Endothelial cell of umbilical vein (primary cell): Measurements from ENCODE around the gene TRIM2. TPM values are rescaled to one million over a fixed set of nuclear protein-coding genes. Genes with fewer than 3 reads are reported as not detected.

Source experiments
- BruUV-seq: library from RNA; stranded (reverse); fragments of 400-500 nt; replicated peaks from 2 replicates; lab custom pipeline; 2021; lab: Mats Ljungman, UMichigan
- CTCF ChIA-PET: fragments of 300-600, 350-600 bp; sonication (Branson Sonifier 250); formaldehyde crosslinking; loops from one replicate; lab custom pipeline; 2021; ENCODE audit warnings: antibody characterized with exemption, inconsistent platforms; lab: Charles Lee
- POLR2A ChIA-PET: fragments of 300-600, 350-600 bp; sonication (Branson Sonifier 250); formaldehyde crosslinking; loops from one replicate; lab custom pipeline; 2021; ENCODE audit warnings: antibody characterized with exemption, inconsistent platforms; lab: Charles Lee
- DNase-seq: peaks from one replicate; pipeline ENCODE4 v3.0.0-alpha.2; 2011; ENCODE audit warnings: low read depth, low spot score
- FAIRE-seq: peaks from 2 replicates; lab custom pipeline; 2011; peaks lifted over from hg19 to GRCh38; lab: Jason Lieb, UNC
- H2AFZ ChIP-seq: 2 replicates; pipeline ENCODE4 v1.6.0; 2012; ENCODE audit warnings: low read depth, low read length, control low read depth, inconsistent platforms
- H3K27ac ChIP-seq: 2 replicates; pipeline ENCODE4 v1.5.1; 2011; ENCODE audit warnings: low read depth, mild to moderate bottlenecking, control low read depth, low read length, moderate library complexity; ENCODE audit not compliant: insufficient read depth
- H3K27me3 ChIP-seq, 2 experiments: 2 replicates each; pipeline versions ENCODE4 v1.6.0 to v1.6.1; 2011; ENCODE audit warnings: low read length in 2 of 2, mixed read lengths in 1 of 2; ENCODE audit not compliant: control insufficient read depth in 2 of 2, insufficient read depth in 2 of 2
- H3K36me3 ChIP-seq, 2 experiments: 2 replicates in 1 of 2; 3 replicates in 1 of 2; pipeline ENCODE4 v1.5.1; 2011; ENCODE audit warnings: low read length in 2 of 2, mild to moderate bottlenecking in 1 of 2, moderate library complexity in 1 of 2; ENCODE audit not compliant: control insufficient read depth in 2 of 2, insufficient read depth in 2 of 2; ENCODE audit errors: extremely low read depth in 1 of 2
- H3K4me1 ChIP-seq: 3 replicates; pipeline ENCODE4 v1.5.1; 2011; ENCODE audit warnings: mild to moderate bottlenecking, low read length; ENCODE audit not compliant: control insufficient read depth, insufficient read depth; ENCODE audit errors: extremely low read depth
- H3K4me2 ChIP-seq: 2 replicates; pipeline ENCODE4 v1.6.1; 2011; ENCODE audit warnings: low read length, control low read depth, mixed read lengths; ENCODE audit not compliant: insufficient read depth
- H3K4me3 ChIP-seq, 3 experiments: fragments of 200-600 bp in 1 of 3; sonication (generic), shearing (Covaris generic) in 1 of 3; replicated peaks in 1 of 3; 2 replicates each; pipeline ENCODE4 v1.5.1; 2011 to 2016; ENCODE audit warnings: control low read depth in 3 of 3, low read length in 3 of 3, mild to moderate bottlenecking in 2 of 3, inconsistent platforms in 1 of 3, low read depth in 1 of 3, moderate library complexity in 1 of 3; ENCODE audit not compliant: insufficient read depth in 1 of 3
- H3K79me2 ChIP-seq: 2 replicates; pipeline ENCODE4 v1.6.0; 2012; ENCODE audit warnings: low read length, inconsistent platforms; ENCODE audit not compliant: control insufficient read depth, insufficient read depth
- H3K9ac ChIP-seq: replicated peaks from 2 replicates; pipeline ENCODE3; 2011; ENCODE audit warnings: low read length, control low read depth; ENCODE audit not compliant: insufficient read depth; ENCODE audit errors: extremely low read depth
- H3K9me1 ChIP-seq: replicated peaks from 3 replicates; pipeline ENCODE4 v1.6.0; 2011; ENCODE audit warnings: mild to moderate bottlenecking, low read length; ENCODE audit not compliant: control insufficient read depth, insufficient read depth; ENCODE audit errors: extremely low read depth
- H3K9me3 ChIP-seq: replicated peaks from 2 replicates; pipeline ENCODE4 v1.5.1; 2012; ENCODE audit warnings: low read length, inconsistent platforms; ENCODE audit not compliant: control insufficient read depth, insufficient read depth
- H4K20me1 ChIP-seq: replicated peaks from 2 replicates; pipeline ENCODE3; 2011; ENCODE audit warnings: mild to moderate bottlenecking, low read length; ENCODE audit not compliant: control insufficient read depth, insufficient read depth; ENCODE audit errors: extremely low read depth
- EZH2 ChIP-seq: IDR thresholded peaks from 2 replicates; pipeline ENCODE4 v1.6.1; 2012; ENCODE audit warnings: borderline replicate concordance, low read depth, mild to moderate bottlenecking, moderate library complexity, low read length, inconsistent platforms; ENCODE audit not compliant: severe bottlenecking
- FOS ChIP-seq: IDR thresholded peaks from 2 replicates; pipeline ENCODE4 v1.6.1; 2011; ENCODE audit warnings: mild to moderate bottlenecking, low read length, moderate library complexity, borderline replicate concordance; ENCODE audit not compliant: insufficient read depth
- GATA2 ChIP-seq: IDR thresholded peaks from 2 replicates; pipeline ENCODE4 v1.7.0; 2011; ENCODE audit warnings: low read depth, mild to moderate bottlenecking, moderate library complexity, mixed read lengths, low read length; ENCODE audit not compliant: insufficient read length, insufficient read depth
- JUN ChIP-seq: IDR thresholded peaks from 2 replicates; pipeline ENCODE4 v1.6.1; 2011; ENCODE audit warnings: borderline replicate concordance, low read depth; ENCODE audit not compliant: insufficient read length, insufficient read depth
- MYC ChIP-seq: IDR thresholded peaks from one replicate; pipeline ENCODE4 v1.6.1; 2011; ENCODE audit warnings: mild to moderate bottlenecking, low read depth, low read length
- POLR2A ChIP-seq: IDR thresholded peaks from 2 replicates; pipeline ENCODE4 v1.6.1; 2012; ENCODE audit warnings: low read depth, mild to moderate bottlenecking, control low read depth, low read length
- POLR2AphosphoS5 ChIP-seq: IDR thresholded peaks from 2 replicates; pipeline ENCODE4 v1.6.1; 2012; ENCODE audit warnings: low read depth, mild to moderate bottlenecking, control low read depth, low read length, moderate library complexity; ENCODE audit not compliant: insufficient read depth
- dilution Hi-C: fragments of 300-500 bp; cut with MboI; formaldehyde crosslinking; loops from one replicate; pipeline ENCODE4 v1.15.0; 2019; ENCODE audit warnings: low sequenced_read_pairs; ENCODE audit not compliant: extremely low pct_ligation_motif_present
- intact Hi-C: fragments of 100-400 bp; cut with micrococcal nuclease; formaldehyde crosslinking; loops from one replicate; pipeline ENCODE4 v1.10.0; 2022
- polyA plus RNA-seq, 4 experiments: library from polyadenylated mRNA; depleted of rRNA in 3 of 4; stranded (reverse) in 3 of 4; unstranded in 1 of 4; fragments of >200 nt; gene quantifications; 2 replicates each; pipeline versions ENCODE4 v1.2.1 to v1.2.3, GENCODE V29; 2011 to 2012; ENCODE audit warnings: missing spikeins in 1 of 4
- total RNA-seq: library from RNA; stranded (reverse); gene quantifications from 2 replicates; pipeline ENCODE4 v1.2.3, GENCODE V29; 2021
- TF ChIP-seq, protein P1 (sequence below): IDR thresholded peaks from 2 replicates; pipeline ENCODE4 v1.6.1; 2011; ENCODE audit not compliant: insufficient read depth, insufficient read length
- TF ChIP-seq, protein P2 (sequence below), 2 donors: IDR thresholded peaks; 1 replicate in 1 of 2; 2 replicates in 1 of 2; pipeline ENCODE4 v1.5.1; 2011; ENCODE audit warnings: low read length in 2 of 2, mild to moderate bottlenecking in 2 of 2, moderate library complexity in 2 of 2, control low read depth in 1 of 2, inconsistent platforms in 1 of 2, low read depth in 1 of 2; ENCODE audit not compliant: insufficient read depth in 1 of 2; ENCODE audit errors: extremely low read depth in 1 of 2

Gene TRIM2
- total and polyA plus RNA-seq, 2 donors (not counting 3 experiments of a cell fraction or from before 2014, with no cell fraction given), result 6.8 to 19.7 TPM

- dilution Hi-C loops, result no loop called here
- DNase-seq (no peak), FAIRE-seq (no peak)
- Histone ChIP-seq H3K36me3 (no peaks in the 10 kb centered on the region), H4K20me1 (no peaks in the 10 kb centered on the region), H3K27ac (no peak overlapping the region), H3K4me1 (peaks cover 19% of the 10 kb centered on the region), H3K9me1 (no peaks in the 10 kb centered on the region), H3K79me2 (no peaks in the 10 kb centered on the region), H3K4me3 (no peak overlapping the region), H3K9ac (no peak overlapping the region), H3K27me3 (no peaks in the 10 kb centered on the region), H2AFZ (no peak overlapping the region), H3K4me2 (no peak overlapping the region), H3K9me3 (no peaks in the 10 kb centered on the region)
- BruUV-seq, result no TSS peak
- intact Hi-C loops, result no loop called here
- TF ChIP-seq GATA2 (no peak), EZH2 (no peak), POLR2AphosphoS5 (no peak), MYC (no peak), FOS (no peak), POLR2A (no peak), JUN (no peak)
- TF ChIP-seq, protein P1, sequence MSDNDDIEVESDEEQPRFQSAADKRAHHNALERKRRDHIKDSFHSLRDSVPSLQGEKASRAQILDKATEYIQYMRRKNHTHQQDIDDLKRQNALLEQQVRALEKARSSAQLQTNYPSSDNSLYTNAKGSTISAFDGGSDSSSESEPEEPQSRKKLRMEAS, result no peak
- TF ChIP-seq, protein P2, sequence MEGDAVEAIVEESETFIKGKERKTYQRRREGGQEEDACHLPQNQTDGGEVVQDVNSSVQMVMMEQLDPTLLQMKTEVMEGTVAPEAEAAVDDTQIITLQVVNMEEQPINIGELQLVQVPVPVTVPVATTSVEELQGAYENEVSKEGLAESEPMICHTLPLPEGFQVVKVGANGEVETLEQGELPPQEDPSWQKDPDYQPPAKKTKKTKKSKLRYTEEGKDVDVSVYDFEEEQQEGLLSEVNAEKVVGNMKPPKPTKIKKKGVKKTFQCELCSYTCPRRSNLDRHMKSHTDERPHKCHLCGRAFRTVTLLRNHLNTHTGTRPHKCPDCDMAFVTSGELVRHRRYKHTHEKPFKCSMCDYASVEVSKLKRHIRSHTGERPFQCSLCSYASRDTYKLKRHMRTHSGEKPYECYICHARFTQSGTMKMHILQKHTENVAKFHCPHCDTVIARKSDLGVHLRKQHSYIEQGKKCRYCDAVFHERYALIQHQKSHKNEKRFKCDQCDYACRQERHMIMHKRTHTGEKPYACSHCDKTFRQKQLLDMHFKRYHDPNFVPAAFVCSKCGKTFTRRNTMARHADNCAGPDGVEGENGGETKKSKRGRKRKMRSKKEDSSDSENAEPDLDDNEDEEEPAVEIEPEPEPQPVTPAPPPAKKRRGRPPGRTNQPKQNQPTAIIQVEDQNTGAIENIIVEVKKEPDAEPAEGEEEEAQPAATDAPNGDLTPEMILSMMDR (IDR thresholded peaks at IDR 0.05; ENCODE audit: extremely low read depth in 1 of 2, insufficient read depth in 1 of 2, low read depth in 1 of 2, low read length in 2 of 2), result no peak
- ChIA-PET POLR2A (no interaction called here), CTCF (interaction anchor here (3.3 to 4.2 kb wide), 2 partner anchors 181 to 250 kb away, joined by 19 to 25 read pairs; no protein-coding TSS in a partner anchor)
Measured at GRCh38 chr4:153324046-153324445, 119.8 kb downstream of the TRIM2 start.
